Stimulated activated CD8-positive, alpha-beta memory T cell treated with anti-CD3 and anti-CD28 coated beads, Interleukin-15, amount 100 ng/mL, for 48 hours (primary cell): Measurements from ENCODE around the gene PLXDC1.
"Not testable (repeated sequence)": the region's sequence is repeated elsewhere in the genome, so short reads cannot be mapped to it uniquely, and the experiment has no call there.

Experiments
- DNase-seq, 2 donors: peaks; one replicate each; pipeline ENCODE4 v3.0.0-alpha.2; 2020; ENCODE audit warnings: low read depth in 2 of 2

PLXDC1 gene

DNA sequence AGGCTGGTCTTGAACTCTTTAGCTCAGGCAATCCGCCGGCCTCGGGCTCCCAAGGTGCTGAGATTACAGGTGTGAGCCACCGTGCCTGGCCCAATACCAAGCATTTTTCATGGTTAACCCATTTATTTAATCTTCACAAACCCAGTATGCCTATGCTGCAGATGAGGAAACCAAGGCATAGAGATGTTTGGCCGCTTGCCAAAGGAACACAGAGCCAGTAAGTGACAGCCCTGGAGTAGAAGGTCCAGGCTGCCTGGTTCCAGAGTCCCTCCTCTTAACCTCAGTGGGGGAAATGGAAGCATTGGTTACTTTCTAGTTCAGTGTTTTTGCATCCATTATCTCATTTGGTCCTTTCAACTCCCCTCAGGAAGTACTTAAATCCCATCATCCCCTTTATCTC is 29.9 kb upstream of the PLXDC1 start:
- no peak for DNase-seq

- no peak for DNase-seq
Measured at GRCh38 chr17:39178536-39178935, 27.1 kb upstream of the PLXDC1 start.

DNA sequence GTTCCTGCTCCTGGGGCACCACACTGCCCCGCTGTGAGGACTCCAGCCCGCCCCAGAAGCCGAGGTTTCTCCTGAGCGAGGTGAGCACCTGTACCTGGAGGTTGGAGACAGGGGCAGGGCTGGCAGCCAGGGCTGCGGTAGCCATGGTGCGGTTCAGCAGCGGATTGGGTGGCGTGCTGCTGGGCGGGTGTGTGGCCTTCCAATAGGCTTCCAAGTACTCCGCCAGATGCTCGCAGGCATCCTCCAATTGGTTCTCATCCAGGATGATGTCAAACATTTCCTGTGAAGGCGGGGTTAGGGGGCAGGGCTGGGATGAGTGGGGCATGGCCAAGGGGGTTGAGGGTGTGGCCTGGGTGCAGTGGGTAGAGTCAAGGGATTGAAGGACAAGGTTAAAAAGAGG is 25.8 kb upstream of the PLXDC1 start:
- DNase-seq, result no peak

GRCh38 chr17:39175695-39176093 is 24.3 kb upstream of the PLXDC1 start:
- no peak for DNase-seq

- peak in 1 of 2 donors; percentile 47 for DNase-seq
Measured at GRCh38 chr17:39174920-39175694, 23.7 kb upstream of the PLXDC1 start.

DNA sequence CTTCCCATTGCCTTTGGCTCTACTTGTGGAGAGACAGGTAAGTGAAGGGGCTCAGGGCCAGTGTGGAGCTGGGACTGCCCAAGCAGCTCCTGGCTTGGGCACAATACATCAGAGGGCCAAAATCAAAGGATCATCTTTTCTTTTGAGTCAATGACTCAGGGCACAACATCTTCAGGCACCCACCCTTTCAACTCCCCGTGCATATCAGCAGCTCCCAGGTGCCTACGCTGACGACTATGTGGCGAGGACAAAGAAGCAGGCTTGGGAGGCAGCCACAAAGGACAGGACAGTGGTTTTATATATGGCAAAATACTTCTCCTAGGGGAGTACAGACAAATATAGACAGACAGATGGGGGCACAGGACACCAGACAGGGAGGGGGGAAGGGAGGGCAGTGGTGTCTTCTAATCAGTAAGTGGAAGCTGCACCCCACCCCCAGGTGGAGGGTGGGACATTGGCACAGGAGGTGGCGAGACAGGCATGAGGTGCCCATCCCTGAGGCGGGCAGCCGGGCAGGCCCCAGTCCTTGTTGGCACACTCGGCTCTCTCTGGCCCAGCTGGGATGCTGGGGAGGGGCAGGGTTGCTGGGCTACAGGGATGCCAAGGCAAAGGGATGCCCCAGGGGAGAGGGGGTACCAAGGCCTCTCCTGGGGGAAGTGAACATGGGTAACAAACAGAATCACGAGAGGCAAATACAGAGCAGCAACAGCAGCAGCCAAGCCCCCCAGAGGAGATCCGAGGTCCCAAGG is 22.3 kb upstream of the PLXDC1 start:
- no peak for DNase-seq

- no peak for DNase-seq
Measured at GRCh38 chr17:39173080-39173479, 21.6 kb upstream of the PLXDC1 start.

DNA sequence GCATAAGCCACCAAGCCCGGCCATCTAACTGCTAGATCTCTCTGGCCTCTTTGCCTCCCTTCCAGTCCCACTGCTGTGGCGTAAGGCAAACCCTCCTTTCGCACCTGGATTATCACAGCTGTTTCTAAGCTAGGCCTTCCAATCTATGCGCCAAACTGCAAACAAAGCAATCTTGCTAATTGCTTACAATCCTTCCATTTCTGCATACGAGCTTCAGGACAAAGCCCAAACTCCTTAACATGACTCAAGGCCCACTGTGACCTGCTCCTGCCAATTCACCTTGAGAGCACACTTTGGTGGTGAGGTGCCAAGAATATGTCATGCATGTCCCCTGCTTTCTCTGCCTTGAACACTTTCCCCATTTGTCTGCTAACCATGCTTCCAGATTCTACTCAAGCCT is 20.5 kb upstream of the PLXDC1 start:
- DNase-seq, result no peak

DNA sequence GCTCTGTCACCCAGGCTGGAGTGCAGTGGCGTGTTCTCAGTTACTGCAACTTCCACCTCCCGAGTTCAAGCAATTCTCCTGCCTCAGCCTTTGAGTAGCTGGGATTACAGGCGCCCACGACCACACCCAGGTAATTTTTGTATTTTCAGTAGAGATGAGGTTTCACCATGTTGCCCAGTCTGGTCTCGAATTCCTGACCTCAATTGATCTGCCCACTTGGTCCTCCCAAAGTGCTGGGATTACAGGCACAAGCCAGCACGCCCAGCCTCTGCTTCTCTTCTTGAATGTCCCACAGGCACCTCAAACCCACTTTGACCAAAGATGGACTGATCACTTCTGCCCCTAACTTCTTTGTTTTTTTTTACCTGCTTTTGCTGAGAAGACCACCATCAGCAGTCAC is 19.1 kb upstream of the PLXDC1 start:
- no peak for DNase-seq

GRCh38 chr17:39170109-39170508 is 18.7 kb upstream of the PLXDC1 start:
- no peak for DNase-seq

DNA sequence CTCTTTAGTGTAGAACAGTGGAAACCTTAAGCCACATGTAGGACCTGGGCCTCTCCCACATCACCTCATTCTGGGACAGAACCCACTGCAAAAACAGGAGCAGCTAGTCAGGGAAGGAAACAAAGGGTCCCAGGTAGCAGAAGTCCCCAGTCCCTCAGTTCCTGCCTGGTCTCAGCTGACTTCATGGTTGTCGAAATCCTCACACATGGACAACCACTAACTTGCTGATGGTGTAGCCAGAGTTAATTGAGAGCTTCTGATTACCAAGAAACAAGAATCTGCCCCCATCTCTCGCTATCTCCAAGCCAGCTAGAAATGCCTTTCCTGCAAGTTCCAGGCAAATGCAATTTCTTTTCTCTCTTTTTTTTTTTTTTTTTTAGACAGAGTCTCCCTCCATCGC is 18.1 kb upstream of the PLXDC1 start:
- DNase-seq, result no peak

DNA sequence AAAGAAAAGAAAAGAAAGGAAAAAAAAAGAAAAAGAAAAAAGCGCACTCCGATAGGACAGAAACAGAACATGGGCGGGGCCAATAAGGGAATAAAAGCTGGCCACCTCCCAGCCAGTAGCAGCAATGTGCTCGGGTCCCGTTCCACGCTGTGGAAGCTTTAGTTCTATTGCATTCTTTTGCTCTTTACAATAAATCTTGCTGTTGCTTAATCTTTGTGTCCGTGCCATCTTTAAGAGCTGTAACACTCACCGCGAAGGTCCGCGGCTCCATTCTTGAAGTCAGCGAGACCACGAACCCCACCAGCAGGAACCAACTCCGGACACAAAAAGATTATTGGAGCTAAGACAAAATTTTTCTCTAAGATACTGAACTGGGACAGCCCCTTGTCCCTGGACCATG is 17.7 kb upstream of the PLXDC1 start:
- DNase-seq, result no peak

GRCh38 chr17:39168503-39168902 is 17.1 kb upstream of the PLXDC1 start:
- not testable (repeated sequence) for DNase-seq

DNA sequence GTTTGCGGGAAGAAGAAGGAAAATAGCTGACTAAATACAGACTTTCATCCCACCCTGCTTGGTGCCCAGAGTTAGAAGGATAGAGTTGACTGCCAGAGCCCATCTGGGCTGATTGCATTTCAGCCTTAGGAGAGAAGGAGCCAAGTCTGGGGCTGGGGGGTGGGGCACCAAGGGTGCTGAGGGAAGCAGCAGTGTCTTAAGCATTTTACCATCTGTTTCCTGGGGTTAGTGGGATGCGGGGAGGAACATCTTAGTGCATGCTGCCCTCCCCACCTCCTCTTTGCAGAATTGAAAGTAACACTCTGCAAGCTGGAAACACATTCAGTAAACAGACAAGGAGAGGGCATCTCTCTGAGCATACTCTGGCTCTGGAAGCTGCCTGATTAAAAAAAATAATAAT is 16.0 kb upstream of the PLXDC1 start:
- no peak for DNase-seq

- DNase-seq, result no peak
Measured at GRCh38 chr17:39166437-39167335, 15.2 kb upstream of the PLXDC1 start.

DNA sequence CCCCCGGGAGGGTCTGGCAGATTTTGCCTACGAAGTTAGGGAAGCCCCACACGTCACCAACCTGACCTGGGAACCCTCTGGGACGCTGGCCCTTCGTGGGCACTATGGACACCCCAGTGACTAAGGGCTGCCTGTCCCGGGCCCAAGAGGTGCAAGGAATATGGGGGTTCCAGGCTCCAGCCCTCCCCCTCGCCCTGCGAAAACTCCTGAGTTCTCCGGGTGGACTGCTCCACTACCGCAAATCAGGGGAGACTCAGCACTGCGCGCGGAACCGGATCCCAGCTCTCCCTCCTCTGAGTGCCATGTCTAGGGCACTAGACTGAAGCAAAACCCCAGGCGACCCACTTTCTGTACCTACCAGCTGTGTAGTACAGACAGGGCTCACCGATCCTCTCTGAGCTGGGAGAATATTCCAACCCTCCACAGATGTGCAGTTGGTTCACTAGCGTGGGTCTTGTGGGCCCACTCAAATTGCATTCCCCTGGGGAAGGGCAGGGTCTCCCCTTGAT is 14.5 kb upstream of the PLXDC1 start, which contains the start of gene ARL5C:
TSS of gene ARL5C (minus strand) at position 321 of the 509 bp plus-strand sequence. CDS start 401 bp downstream, outside the sequence.
- no peak for DNase-seq

DNA sequence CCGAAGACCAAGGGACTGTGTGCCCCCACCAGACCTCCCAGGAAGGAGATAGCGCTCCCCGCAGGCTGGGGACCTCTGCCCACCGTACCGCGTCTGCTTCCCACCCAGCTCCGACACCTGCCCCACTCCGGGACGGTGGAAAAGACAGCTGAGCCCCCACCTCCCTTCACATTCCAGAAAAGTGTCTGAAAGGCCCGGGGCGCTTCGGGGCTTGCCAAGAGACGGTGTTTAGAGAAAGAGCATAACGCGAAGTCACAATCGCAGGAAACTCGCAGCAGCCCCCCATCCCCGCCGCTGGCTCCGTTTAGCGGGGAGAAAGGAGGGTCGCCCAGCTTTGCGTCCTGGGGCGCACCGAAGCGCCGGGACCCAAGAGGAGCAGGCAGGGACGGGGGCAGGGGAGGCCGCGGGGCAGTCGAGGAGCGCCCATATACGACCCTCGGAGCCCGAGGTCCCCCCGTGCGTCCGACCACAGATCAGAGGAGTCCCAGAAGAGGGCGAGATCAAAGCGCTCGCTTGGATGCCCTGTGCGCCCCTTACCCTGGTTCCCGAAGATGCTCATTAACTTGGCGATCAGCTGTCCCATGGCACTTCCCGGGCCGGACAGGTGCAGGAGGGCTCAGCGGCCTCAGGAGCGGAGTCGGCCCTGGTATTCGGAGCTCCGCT is 13.9 kb upstream of the PLXDC1 start:
- DNase-seq, result no peak

- peak; percentile 66 to 76 for DNase-seq
Measured at GRCh38 chr17:39164675-39165143, 13.3 kb upstream of the PLXDC1 start.

GRCh38 chr17:39161962-39162361 is 10.5 kb upstream of the PLXDC1 start:
- DNase-seq, result no peak

- DNase-seq, result no peak
Measured at GRCh38 chr17:39158623-39159022, 7.2 kb upstream of the PLXDC1 start.

DNA sequence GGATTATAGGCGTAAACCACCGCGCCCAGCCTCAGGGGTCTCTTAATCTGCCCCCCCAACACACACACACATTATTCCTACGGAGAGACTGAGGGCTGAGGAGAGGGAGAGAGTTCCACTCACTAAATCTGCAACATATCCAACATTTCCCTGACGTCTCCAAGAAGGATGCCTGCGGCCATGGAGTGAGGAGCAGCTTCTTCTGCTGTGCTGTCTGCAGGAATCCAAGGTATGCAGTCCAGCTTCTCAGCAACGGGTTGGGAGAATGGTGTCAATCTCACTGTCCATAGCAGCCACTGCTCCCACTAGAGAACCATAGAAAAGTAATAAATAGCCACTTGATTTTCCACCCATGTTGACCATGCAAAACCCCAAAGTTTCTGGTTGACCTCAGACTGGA is 5.1 kb upstream of the PLXDC1 start:
- DNase-seq, result no peak
